Keratinocyte (primary cell): ENCODE results near the gene DNMBP. TPM values are rescaled to one million over a fixed set of nuclear protein-coding genes. Genes with fewer than 3 reads are reported as not detected.

Source experiments
- DNase-seq: peaks from one replicate; pipeline ENCODE4 v3.0.0-alpha.2; 2011; ENCODE audit warnings: low read depth, missing footprints, low spot score
- FAIRE-seq: peaks from 2 replicates; lab custom pipeline; 2011; peaks lifted over from hg19 to GRCh38; lab: Jason Lieb, UNC
- H2AFZ ChIP-seq: 2 replicates; pipeline ENCODE4 v1.6.0; 2012; ENCODE audit warnings: low read length, control low read depth, inconsistent platforms; ENCODE audit not compliant: control insufficient read depth
- H3K27ac ChIP-seq: 2 replicates; pipeline ENCODE4 v1.5.1; 2011; ENCODE audit warnings: low read length; ENCODE audit not compliant: control insufficient read depth, insufficient read depth
- H3K27me3 ChIP-seq: 3 replicates; pipeline ENCODE4 v1.6.0; 2011; ENCODE audit warnings: low read length; ENCODE audit not compliant: control insufficient read depth, insufficient read depth; ENCODE audit errors: extremely low read depth
- H3K36me3 ChIP-seq, 2 experiments: 2 replicates in 1 of 2; 3 replicates in 1 of 2; pipeline ENCODE4 v1.5.1; 2011; ENCODE audit warnings: low read length in 2 of 2, mild to moderate bottlenecking in 1 of 2; ENCODE audit not compliant: control insufficient read depth in 2 of 2, insufficient read depth in 2 of 2; ENCODE audit errors: extremely low read depth in 1 of 2
- H3K4me1 ChIP-seq: 3 replicates; pipeline ENCODE4 v1.5.1; 2011; ENCODE audit warnings: low read length; ENCODE audit not compliant: control insufficient read depth, insufficient read depth; ENCODE audit errors: extremely low read depth
- H3K4me2 ChIP-seq: 3 replicates; pipeline ENCODE4 v1.6.0; 2011; ENCODE audit warnings: low read depth, low read length; ENCODE audit not compliant: control insufficient read depth, insufficient read depth; ENCODE audit errors: extremely low read depth
- H3K4me3 ChIP-seq, 3 experiments: fragments of 200-600 bp in 1 of 3; sonication (generic) in 1 of 3; 2 replicates in 2 of 3; 3 replicates in 1 of 3; pipeline ENCODE4 v1.5.1; 2011 to 2016; ENCODE audit warnings: low read length in 3 of 3, mild to moderate bottlenecking in 3 of 3, control low read depth in 2 of 3, inconsistent platforms in 1 of 3, low read depth in 1 of 3, mixed read lengths in 1 of 3, mixed run types in 1 of 3, moderate library complexity in 1 of 3; ENCODE audit not compliant: control insufficient read depth in 2 of 3, insufficient read depth in 2 of 3; ENCODE audit errors: extremely low read depth in 1 of 3
- H3K79me2 ChIP-seq: 2 replicates; pipeline ENCODE4 v1.6.0; 2012; ENCODE audit warnings: low read length; ENCODE audit not compliant: control insufficient read depth, insufficient read depth
- H3K9ac ChIP-seq: 3 replicates; pipeline ENCODE4 v1.6.0; 2011; ENCODE audit warnings: low read length; ENCODE audit not compliant: control insufficient read depth, insufficient read depth; ENCODE audit errors: extremely low read depth
- H3K9me1 ChIP-seq: 3 replicates; pipeline ENCODE4 v1.6.0; 2011; ENCODE audit warnings: low read length; ENCODE audit not compliant: control insufficient read depth, insufficient read depth; ENCODE audit errors: extremely low read depth
- H3K9me3 ChIP-seq: 2 replicates; pipeline ENCODE4 v1.5.1; 2012; ENCODE audit warnings: low read depth, low read length; ENCODE audit not compliant: control insufficient read depth
- H4K20me1 ChIP-seq: 3 replicates; pipeline ENCODE4 v1.6.0; 2011; ENCODE audit warnings: low read length; ENCODE audit not compliant: control insufficient read depth, insufficient read depth; ENCODE audit errors: extremely low read depth
- CTCF ChIP-seq, 3 experiments: IDR thresholded peaks in 1 of 3; conservative IDR thresholded peaks in 1 of 3; optimal IDR thresholded peaks in 1 of 3; 2 replicates in 2 of 3; 3 replicates in 1 of 3; pipeline versions ENCODE3 to v1.5.1; 2011; ENCODE audit warnings: low read length in 3 of 3, mild to moderate bottlenecking in 3 of 3, moderate library complexity in 2 of 3, control low read depth in 1 of 3, inconsistent platforms in 1 of 3; ENCODE audit not compliant: insufficient read depth in 2 of 3; ENCODE audit errors: extremely low read depth in 1 of 3
- EZH2 ChIP-seq: IDR thresholded peaks from one replicate; pipeline ENCODE4 v1.6.1; 2012; ENCODE audit warnings: inconsistent platforms, mild to moderate bottlenecking, low read length, moderate library complexity
- dilution Hi-C: fragments of 300-500 bp; cut with MboI; formaldehyde crosslinking; loops from one replicate; pipeline ENCODE4 v1.7.0; 2020; ENCODE audit warnings: low sequenced_read_pairs; ENCODE audit not compliant: extremely low pct_ligation_motif_present
- polyA plus RNA-seq, 5 experiments: library from polyadenylated mRNA; depleted of rRNA in 3 of 5; stranded (reverse) in 3 of 5; stranded (forward) in 1 of 5; unstranded in 1 of 5; fragments of >200 nt; gene quantifications; 1 replicate in 1 of 5; 2 replicates in 3 of 5; 3 replicates in 1 of 5; pipeline versions ENCODE4 v1.2.1 to v1.2.3, GENCODE V29; 2011 to 2012; ENCODE audit warnings: missing spikeins in 2 of 5, low read depth in 1 of 5, low replicate concordance in 1 of 5

DNMBP gene
- polyA plus RNA-seq, 1 donor (not counting 4 experiments of a cell fraction or from before 2014, with no cell fraction given), result 15.8 TPM

GRCh38 chr10:100007231-100008141, 2.3 kb downstream of the DNMBP start:
- Histone ChIP-seq H4K20me1 (no peaks in the 10 kb centered on the region), H3K36me3 (no peaks in the 10 kb centered on the region), H2AFZ (no peak overlapping the region), H3K79me2 (peaks cover 59% of the 10 kb centered on the region), H3K9me1 (no peaks in the 10 kb centered on the region), H3K4me1 (peaks cover 42% of the 10 kb centered on the region), H3K27ac (peak overlapping the region; percentile 66), H3K27me3 (no peaks in the 10 kb centered on the region), H3K4me2 (peak overlapping the region; percentile 90), H3K4me3 (peak overlapping the region; percentile 51 to 86 (median 77)), H3K9ac (peak overlapping the region; percentile 87), H3K9me3 (no peaks in the 10 kb centered on the region)
- no peak for TF ChIP-seq CTCF (optimal IDR thresholded peaks at IDR 0.05 in 1 of 3, IDR thresholded peaks at IDR 0.05 in 1 of 3, conservative IDR thresholded peaks at IDR 0.05 in 1 of 3; ENCODE audit: extremely low read depth in 1 of 3, insufficient read depth in 2 of 3, low read length in 3 of 3)
- TF ChIP-seq EZH2, result no peak
- dilution Hi-C loops, result no loop called here
- no peak for FAIRE-seq
- DNase-seq, result no peak

DNA sequence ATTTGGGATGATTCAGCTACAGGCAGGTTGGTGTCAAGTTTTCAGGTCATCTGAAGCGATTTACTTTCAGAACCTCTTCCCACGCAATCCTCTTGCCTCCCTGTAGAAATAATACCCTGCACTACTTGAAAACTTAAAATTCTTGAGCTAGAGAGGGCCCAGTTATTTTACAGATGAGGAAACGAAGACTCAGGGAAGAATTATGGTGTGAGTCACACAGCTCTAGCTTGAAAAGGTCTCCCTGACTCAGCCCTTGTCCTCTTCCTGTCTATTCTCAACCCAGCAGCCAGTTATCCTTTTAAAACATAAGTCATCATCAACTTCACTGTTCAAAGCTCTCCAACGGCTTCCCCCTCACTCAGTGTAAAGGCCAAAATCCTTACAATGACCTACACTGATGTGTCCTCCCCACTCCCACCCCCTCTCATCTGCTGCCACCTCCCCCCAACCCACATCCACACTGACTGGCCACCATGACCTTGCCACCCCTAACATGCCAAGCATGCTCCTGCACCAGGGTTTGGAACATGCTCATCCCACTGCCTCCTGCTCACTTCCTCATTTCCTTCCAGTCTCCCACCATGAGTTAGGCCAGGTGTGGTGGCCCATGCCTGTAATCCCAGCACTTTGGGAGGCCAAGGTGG, 3.4 kb downstream of the DNMBP start:
- Histone ChIP-seq H3K27me3 (no peaks in the 10 kb centered on the region), H3K9ac (peak overlapping the region; percentile 87), H2AFZ (no peak overlapping the region), H4K20me1 (no peaks in the 10 kb centered on the region), H3K4me1 (peaks cover 50% of the 10 kb centered on the region), H3K27ac (peak overlapping the region; percentile 66), H3K79me2 (peaks cover 70% of the 10 kb centered on the region), H3K36me3 (no peaks in the 10 kb centered on the region), H3K9me3 (no peaks in the 10 kb centered on the region), H3K4me2 (peak overlapping the region; percentile 90), H3K4me3 (peak overlapping the region; percentile 15 to 52 (median 43)), H3K9me1 (no peaks in the 10 kb centered on the region)
- peak; percentile 86 for FAIRE-seq
- no peak for TF ChIP-seq EZH2
- no peak for TF ChIP-seq CTCF (optimal IDR thresholded peaks at IDR 0.05 in 1 of 3, IDR thresholded peaks at IDR 0.05 in 1 of 3, conservative IDR thresholded peaks at IDR 0.05 in 1 of 3; ENCODE audit: extremely low read depth in 1 of 3, insufficient read depth in 2 of 3, low read length in 3 of 3)
- DNase-seq, result no peak
- dilution Hi-C loops, result no loop called here
